ENCODE data around the gene ICAM3.
A peak's percentile ranks its signal among the peaks of the same experiment; 100 is the strongest.

Gene ICAM3

DNA sequence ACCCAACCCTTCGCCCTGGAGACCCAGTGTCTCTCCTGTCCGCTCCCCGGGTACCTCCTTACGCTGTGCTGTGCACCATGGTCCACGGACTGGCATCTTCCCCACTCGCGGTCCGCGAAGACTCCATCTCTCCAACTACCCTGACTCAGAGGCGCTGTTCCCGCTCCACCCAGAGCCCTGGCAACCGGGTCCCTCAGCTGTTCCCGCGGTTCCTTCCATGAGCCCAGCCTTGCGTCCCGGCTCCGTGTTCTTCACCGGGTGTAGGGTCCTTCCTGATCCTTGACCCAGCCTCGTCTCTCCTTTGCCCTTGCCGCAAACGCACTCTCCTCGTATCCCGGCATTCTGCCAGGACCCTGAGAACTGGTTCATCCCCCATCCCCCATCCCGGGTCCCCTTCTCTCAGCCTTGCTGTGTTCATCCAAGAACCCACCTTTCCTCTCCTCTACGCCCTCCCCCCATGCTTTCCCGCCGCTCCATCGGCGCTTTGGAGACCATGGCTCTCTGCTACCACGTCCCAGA, 49.0 kb downstream of the ICAM3 start:
- peak; percentile 19 to 26 for DNase-seq

DNA sequence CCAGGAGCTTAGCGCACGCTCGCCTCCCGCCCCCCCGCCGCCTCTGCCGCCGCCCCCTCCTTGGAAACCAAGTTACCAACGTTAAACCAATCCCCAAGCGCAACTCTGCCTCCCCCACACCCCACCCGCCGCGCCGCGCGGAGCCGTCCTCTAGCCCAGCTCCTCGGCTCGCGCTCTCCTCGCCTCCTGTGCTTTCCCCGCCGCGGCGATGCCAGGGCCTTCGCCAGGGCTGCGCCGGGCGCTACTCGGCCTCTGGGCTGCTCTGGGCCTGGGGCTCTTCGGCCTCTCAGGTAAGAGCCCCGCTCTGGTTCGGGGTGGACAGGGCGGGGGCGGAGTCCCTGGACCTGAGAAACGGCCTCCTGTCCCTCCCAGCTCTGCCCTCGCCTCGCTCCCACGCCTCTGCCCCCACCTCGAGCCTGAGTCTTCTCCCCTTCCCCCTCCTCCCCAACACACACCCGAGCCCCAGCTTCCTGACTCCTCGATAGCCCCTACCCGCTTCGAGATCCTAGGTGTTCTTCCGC, 49.5 kb downstream of the ICAM3 start, which contains the start of gene ICAM5:
ICAM5 (plus strand) TSS at position 117 of the 521 bp plus-strand sequence; CDS start at position 209, 92 bp downstream.
- peak; percentile 50 to 52 for DNase-seq

- DNase-seq: peak; percentile 70 to 76
Observed at GRCh38 chr19:10289167-10289835, 50.1 kb downstream of the ICAM3 start.

DNA sequence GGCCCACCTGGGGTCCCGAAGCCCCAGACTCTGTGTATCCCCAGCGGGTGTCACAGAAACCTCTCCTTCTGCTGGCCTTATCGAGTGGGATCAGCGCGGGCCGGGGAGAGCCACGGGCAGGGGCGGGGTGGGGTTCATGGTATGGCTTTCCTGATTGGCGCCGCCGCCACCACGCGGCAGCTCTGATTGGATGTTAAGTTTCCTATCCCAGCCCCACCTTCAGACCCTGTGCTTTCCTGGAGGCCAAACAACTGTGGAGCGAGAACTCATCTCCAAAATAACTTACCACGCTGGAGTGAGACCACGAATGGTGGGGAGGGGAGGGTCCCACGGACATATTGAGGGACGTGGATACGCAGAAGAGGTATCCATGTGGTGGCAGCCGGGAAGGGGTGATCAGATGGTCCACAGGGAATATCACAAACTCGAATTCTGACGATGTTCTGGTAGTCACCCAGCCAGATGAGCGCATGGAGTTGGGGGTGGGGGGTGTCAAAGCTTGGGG, 50.7 kb downstream of the ICAM3 start:
- peak; percentile 55 to 63 for DNase-seq

DNA sequence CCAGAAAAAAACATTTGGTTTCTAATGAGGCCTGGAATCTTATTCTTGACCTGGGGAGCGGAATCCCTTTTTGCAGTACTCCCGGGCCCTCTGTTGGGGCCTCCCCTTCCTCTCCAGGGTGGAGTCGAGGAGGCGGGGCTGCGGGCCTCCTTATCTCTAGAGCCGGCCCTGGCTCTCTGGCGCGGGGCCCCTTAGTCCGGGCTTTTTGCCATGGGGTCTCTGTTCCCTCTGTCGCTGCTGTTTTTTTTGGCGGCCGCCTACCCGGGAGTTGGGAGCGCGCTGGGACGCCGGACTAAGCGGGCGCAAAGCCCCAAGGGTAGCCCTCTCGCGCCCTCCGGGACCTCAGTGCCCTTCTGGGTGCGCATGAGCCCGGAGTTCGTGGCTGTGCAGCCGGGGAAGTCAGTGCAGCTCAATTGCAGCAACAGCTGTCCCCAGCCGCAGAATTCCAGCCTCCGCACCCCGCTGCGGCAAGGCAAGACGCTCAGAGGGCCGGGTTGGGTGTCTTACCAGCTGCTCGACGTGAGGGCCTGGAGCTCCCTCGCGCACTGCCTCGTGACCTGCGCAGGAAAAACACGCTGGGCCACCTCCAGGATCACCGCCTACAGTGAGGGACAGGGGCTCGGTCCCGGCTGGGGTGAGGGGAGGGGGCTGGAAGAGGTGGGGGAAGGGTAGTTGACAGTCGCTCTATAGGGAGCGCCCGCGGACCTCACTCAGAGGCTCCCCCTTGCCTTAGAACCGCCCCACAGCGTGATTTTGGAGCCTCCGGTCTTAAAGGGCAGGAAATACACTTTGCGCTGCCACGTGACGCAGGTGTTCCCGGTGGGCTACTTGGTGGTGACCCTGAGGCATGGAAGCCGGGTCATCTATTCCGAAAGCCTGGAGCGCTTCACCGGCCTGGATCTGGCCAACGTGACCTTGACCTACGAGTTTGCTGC, 52.4 kb downstream of the ICAM3 start, which contains the start of gene ICAM4:
ICAM4 (plus strand) TSS at position 153 of the 935 bp plus-strand sequence; CDS start at position 211, 58 bp downstream.
- peak; percentile 58 to 63 for DNase-seq

DNA sequence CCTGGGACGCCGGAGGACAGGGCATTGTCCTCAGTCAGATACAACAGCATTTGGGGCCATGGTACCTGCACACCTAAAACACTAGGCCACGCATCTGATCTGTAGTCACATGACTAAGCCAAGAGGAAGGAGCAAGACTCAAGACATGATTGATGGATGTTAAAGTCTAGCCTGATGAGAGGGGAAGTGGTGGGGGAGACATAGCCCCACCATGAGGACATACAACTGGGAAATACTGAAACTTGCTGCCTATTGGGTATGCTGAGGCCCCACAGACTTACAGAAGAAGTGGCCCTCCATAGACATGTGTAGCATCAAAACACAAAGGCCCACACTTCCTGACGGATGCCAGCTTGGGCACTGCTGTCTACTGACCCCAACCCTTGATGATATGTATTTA, 54.0 kb downstream of the ICAM3 start:
- no peak for DNase-seq

GRCh38 chr19:10284960-10285278, 54.5 kb downstream of the ICAM3 start:
- no peak for DNase-seq

DNA sequence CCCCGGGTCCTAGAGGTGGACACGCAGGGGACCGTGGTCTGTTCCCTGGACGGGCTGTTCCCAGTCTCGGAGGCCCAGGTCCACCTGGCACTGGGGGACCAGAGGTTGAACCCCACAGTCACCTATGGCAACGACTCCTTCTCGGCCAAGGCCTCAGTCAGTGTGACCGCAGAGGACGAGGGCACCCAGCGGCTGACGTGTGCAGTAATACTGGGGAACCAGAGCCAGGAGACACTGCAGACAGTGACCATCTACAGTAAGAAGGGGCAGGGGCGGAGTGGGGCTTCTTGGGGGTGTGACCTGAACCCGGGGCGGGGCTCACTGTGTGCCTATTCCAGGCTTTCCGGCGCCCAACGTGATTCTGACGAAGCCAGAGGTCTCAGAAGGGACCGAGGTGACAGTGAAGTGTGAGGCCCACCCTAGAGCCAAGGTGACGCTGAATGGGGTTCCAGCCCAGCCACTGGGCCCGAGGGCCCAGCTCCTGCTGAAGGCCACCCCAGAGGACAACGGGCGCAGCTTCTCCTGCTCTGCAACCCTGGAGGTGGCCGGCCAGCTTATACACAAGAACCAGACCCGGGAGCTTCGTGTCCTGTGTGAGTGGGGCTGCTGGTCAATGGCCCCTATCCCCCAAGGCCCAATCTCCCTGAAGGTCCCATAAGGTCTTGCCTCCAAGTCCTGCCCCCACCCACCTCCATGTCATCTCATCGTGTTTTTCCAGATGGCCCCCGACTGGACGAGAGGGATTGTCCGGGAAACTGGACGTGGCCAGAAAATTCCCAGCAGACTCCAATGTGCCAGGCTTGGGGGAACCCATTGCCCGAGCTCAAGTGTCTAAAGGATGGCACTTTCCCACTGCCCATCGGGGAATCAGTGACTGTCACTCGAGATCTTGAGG, 55.1 kb downstream of the ICAM3 start:
- no peak for DNase-seq

Measured in activated CD4-positive, alpha-beta T cell treated with anti-CD3 and anti-CD28 coated beads, Interleukin-2, amount 50 U/mL, for 48 hours (primary cell).